GM19240 (cell line): ENCODE data around the gene PSEN2.

Source experiments
- DNase-seq: peaks from one replicate; pipeline ENCODE4 v3.0.0; 2011; ENCODE audit warnings: low spot score; ENCODE audit not compliant: insufficient read length

The PSEN2 gene

DNA sequence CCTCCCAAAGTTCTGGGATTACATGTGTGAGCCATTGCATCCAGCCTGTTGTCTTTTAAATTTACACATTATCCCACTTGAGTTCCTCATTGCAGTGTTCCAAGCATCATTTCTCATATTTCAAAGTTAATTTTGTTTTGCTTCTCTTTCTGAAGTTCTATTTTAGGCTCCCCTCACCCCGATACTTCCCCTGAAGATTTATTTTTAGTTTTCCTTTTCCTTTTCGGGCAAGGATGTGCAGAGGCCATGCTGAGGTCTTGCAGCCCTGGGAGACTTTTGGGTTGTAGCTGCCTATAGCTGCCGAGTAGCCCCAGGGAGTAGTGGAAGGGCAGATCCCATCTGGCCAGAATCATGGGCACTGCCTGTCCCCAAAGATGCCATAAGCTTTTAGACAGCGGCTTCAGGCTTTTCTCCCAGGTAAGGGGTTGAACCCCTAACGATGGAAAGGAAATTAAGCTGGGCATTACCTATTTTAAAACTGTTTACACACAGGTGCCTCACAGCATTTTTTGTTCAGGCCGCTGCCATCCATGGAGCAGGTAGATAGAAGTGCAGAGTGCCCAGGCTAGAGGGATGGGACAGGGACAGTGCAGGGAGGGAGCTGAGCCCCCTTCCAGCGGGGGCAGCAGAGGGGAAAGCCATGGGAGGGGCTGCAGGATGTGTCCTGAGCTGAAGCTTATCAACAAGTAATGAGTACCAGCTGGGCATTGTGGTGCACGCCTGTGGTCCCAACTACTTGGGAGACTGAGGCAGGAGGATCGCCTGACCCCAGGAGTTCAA lies 15.9 kb downstream of the PSEN2 start:
- no peak for DNase-seq

DNA sequence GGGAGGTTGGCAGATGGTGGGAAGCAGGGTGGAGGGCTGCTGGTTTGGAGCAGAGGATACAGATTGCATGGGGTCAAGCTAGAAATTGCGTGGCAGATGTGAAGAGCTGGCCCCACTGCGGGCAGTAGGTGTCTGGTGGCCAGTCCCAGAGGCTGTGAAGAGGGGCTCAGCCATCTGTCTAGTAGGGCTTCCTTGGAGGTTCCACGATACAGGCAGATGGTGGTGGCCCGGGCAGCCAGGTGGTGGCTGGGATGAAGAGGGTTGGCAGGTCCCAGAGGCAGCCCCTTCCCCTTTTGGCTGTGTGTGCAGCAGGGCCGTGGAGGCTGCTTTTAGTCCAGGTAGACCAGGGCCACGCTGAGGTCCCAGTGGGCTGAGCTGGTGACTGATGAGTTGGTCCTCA lies 16.6 kb downstream of the PSEN2 start:
- DNase-seq, result no peak

DNA sequence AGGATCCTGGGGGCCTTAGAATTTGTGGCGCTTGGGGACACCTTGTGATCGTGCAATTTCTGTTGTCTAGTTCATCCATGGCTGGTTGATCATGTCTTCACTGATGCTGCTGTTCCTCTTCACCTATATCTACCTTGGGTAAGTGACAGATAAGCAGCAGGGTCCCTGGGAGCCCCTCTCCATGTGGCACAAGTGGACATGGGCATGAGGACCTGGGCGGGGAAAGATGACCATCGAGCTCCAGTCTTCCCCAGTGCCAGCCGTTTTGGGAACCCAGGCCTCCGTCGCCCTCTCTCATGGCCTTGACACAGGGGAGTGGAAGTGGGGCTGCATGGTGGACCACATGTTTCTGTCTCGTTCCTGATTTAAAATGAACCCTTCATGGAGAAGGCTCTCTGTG lies 17.6 kb downstream of the PSEN2 start:
- DNase-seq, result no peak

DNA sequence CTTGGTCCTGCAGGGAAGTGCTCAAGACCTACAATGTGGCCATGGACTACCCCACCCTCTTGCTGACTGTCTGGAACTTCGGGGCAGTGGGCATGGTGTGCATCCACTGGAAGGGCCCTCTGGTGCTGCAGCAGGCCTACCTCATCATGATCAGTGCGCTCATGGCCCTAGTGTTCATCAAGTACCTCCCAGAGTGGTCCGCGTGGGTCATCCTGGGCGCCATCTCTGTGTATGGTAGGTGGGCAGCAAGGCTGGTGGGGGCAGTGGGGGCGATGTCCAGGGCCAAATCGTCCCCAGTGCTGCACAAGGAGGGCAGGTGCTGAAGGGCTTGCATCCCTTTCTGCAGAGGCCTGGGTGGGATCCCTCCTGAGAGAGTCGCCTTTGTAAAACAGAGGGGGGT lies 18.4 kb downstream of the PSEN2 start:
- no peak for DNase-seq

DNA sequence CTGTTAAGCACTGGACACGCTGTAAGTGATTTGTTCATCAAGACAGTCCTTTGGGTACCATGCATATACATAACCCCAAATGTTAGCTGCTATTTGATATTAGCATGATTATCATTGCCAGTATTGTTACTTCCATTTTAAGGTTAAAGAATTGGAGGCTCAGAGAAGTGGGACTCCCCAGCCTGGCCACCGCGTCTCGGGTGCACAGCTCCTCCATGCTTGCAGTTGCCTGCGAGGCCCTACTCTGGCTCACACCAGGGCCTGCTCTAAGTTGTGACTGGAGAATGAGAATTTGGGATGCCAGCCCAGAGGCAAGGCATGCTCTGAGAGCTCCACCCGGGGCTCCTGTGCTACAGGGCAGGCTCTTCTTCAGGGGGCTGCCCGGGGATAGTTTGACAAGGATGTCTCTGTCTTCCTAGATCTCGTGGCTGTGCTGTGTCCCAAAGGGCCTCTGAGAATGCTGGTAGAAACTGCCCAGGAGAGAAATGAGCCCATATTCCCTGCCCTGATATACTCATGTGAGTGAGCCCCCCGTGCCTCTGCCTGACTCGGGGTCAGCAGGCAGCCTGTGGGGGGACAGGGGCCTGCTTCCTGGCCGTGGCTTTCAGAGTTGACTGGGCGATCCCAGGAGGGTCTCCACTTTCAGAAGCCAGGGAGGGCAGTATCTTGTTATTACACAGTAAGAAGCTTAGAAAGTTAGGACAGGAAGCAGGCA lies 19.4 kb downstream of the PSEN2 start:
- DNase-seq, result no peak

DNA sequence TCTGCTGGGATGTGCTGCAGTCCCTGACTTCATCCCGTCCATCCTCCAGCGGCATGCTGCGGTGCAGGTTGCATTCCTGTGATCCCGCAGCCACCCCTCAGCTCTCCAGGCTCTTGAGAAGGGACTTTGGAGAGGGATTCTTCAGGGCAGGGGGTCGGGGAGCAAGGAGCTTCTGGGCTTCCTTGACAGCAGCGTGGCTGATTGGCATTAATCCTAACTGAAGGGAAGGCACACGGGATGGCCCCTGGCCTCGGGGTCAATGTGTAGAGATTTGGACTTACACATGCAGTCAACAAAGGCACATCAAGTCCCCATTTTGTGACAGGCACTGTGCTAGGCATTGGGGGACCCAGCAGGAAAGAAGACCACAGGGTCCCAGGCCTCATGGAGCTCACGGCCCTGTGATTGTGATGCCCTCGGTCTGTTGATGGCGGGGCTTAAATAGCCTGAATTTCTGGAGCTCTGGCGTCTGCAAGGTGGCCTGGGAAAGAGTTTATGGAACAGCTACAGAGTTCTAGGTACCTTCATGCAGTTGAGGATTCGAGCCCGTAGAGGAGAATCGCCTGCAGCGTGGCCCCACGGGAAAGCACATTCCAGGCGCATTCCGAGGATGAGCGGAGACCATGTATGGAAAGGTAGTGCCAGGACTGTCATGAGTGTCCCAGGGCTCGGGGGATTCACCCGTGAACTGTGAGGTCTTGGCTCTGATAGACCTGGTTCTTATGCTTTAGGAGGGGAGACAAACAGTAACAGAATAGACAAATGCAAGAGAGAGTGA lies 20.1 kb downstream of the PSEN2 start:
- no peak for DNase-seq

DNA sequence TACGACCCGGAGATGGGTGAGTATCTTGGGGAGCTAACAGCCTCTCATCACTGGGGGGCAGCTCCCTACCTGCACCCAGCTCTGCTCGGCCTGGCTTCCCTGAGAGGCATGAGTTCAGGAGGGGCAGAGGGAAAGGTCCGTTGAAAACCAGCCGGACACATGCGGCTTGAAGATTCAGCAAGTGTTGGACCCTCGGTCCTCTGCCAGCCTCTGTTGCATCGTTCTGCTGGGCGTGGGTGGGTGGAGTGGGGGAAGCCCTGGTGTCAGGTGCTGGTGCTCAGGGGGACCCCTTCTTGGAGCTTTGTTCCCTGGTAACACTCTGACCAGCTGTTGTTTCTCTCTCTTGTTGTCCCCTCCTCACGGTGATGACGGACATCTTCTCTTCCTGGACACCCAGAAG lies 20.9 kb downstream of the PSEN2 start:
- DNase-seq, result no peak

DNA sequence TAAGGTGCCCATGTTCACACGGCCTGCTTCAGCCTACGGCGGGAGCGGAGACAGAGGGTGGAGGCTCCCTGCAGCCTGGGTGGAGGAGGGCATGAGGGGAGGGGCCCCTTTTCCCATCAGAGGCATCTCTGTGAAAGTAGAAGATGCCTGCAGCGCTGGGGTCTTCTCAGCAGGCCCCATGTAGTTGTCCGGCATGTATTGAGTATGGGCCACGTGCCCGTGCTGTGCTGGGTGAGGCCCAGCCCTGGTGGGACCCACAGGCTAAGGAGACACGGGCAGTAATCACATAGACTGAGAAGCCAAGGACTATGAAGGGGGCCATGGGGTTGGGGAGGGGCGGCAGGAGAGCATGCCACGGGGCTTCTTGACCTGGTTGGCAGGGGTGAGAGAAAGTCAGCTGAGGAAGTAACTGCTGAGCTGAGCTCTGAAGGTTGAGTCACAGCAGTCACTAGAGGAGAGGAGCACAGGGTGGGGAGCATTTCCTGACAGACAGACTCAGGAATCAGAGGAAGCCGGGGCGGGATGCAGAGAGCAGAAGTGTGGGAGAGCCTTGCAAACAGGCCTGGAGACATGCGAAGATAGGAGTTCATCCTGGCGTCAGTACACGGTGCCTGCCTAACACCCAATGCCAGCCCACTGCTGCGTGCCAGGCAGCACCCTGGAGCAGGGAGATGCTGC lies 21.6 kb downstream of the PSEN2 start:
- DNase-seq, result no peak

DNA sequence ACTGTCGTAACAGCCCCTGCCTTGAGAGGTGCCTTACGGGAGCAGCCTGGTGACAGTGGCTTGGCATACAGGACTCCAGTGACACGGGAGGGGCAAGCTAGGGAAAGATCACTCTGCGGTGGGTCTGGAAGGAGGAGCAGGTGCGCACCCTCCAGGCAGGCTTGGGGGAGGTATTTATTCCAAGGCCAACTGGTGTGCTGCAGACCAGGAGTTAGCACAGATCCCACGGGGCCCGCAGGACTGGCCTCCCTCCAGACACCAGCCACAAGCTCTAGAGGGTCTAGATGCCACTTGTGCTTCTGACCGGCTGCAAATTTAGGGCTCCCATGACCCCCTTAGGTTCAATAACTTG lies 22.1 kb downstream of the PSEN2 start:
- no peak for DNase-seq

DNA sequence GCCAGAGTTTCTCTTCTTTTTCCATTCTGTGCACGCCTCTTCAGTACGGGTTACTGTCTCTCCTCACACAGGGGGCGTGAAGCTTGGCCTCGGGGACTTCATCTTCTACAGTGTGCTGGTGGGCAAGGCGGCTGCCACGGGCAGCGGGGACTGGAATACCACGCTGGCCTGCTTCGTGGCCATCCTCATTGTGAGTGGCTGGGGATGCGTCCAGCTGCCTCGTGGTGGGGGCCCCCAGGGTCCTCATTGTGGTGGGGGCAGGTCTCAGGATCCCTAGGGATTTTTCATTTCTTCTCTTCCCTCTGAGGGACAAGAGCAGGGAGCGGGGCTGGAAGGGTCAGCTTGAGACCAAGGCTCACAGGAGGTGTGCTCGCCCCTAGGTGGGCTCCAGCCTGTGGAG lies 23.5 kb downstream of the PSEN2 start:
- DNase-seq, result no peak

DNA sequence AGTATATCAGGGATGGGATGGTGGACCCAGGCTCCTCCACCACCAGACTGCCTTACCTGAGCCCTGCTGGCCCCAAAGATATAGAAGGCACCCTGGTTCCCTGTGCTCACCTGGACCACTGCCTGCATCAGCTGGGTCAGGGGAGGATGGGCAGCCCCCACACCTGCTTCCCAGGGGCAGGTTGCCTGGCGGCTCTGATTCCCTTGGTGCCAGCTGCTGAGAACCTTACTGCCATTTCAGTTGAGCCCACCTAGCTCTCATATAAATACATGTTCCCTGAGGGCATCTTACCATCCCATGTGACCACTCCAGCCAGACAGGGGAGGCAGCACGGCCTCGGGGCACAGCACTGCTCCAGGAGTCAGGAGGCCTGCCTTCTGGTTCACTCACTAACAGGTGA lies 24.4 kb downstream of the PSEN2 start:
- no peak for DNase-seq

DNA sequence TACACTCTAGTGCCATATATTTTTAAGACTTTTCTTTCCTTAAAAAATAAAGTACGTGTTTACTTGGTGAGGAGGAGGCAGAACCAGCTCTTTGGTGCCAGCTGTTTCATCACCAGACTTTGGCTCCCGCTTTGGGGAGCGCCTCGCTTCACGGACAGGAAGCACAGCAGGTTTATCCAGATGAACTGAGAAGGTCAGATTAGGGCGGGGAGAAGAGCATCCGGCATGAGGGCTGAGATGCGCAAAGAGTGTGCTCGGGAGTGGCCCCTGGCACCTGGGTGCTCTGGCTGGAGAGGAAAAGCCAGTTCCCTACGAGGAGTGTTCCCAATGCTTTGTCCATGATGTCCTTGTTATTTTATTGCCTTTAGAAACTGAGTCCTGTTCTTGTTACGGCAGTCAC lies 25.2 kb downstream of the PSEN2 start:
- no peak for DNase-seq

DNA sequence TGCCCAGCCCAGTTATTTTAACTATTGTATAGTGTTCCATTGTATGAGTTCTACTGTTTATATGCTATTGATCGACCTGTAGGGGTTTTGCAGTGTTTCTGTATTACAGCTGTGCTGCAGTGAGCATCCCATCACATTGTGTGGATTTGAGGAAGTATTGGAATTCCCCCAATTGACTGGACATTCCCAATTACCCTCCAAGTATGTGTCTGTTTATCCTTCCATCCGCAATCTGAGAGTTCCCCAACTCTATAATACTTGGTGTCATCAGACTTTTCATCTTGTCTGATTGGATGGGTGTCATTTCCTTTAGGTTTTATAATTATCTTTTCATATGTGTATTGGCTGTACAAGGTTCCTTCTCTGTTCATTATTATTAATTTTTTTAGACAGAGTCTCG lies 27.8 kb downstream of the PSEN2 start:
- DNase-seq, result no peak

DNA sequence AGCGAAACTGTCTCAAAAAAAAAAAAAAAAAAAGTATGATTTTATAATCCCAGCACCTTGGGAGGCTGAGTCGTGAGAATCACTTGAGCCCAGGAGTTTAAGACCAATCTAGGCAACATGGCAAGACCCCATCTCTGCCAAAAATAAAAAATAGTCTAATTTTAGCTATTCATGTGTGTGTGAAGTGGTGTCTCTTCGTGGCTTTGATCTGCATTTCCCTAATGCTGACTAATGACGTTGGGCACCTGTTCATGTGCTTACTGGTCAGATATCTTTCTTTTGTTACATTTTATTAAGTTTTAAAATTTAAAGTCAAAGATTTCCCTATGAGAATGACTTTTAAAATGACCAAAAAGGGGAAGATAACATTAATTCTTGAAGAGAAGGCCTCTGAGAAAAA lies 31.0 kb downstream of the PSEN2 start:
- DNase-seq, result no peak

DNA sequence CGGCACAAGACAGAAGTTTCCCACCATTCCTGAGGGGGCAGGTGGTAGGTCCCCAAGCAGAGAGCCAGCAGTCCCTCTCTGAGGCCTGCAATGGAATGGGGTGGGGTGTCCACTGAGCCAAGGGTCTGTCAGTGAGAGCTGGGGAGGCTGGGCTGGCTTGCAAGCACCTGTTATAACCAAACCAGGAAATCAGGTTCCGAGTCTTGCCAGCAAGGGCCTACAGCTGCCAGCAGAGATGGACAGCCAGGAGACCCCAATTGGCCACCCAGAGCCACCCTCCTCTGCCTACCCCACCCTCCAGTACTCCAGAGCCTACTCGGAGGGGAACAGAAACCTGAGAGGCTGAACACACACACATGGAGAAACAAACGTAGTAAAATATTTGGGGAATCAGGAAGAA lies 32.2 kb downstream of the PSEN2 start:
- no peak for DNase-seq

DNA sequence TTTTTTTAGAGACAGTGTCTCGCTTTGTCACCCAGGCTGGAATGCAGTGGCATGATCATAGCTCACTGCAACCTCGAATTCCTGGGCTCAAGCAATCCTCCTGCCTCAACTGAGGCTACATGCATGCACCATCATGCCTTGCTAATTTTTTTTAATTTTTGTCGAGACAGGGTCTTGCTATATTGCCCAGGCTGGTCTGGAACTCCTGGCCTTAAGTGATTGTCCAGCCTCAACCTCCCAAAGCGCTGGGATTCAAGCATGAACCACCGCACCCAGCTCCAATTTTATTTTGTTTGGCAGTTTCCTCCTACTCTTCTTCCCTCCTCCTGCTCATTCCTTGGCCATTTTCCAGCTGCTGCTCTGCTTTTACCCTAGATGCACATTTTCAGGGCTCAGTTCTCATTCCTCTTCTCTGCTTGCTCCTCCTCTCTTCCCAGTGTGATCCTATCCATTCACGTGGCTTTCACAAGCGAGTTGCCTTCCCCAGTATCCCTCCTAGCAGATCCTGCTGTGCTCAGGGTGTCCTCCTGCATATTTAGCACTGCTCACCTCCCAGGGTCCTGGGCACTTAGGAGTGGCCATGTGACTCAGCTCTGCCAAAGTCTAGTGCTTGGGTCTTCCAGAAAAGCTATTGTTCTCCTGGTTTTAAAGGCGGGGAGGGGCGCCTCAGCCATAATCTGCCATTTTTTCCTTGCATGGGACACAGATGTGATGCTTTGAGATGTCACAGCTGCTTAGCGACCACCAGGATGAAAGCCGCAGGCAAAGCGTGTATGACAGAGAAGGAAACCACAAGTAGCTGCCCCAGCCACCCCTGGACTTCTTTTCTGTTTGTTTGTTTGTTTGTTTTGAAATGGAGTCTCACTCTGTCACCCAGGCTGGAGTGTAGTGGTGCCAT lies 33.7 kb downstream of the PSEN2 start:
- DNase-seq, result no peak

DNA sequence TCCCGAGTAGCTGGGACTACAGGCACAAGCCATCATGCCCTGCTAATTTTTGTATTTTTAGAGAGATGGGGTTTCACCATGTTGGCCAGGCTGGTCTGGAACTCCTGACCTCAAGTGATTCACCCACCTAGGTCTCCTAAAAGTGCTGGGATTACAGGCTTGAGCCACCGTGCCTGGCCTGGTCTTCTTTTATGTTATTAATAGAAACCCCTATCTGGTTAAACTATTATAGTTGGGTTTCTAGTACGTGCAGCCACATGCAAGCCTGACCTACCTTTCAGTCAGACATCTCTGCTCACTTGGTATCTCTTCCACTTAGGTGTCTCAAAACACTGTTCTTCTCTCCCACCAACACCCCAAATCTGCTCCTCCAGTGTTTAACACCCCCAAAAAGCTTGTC lies 34.4 kb downstream of the PSEN2 start:
- no peak for DNase-seq

DNA sequence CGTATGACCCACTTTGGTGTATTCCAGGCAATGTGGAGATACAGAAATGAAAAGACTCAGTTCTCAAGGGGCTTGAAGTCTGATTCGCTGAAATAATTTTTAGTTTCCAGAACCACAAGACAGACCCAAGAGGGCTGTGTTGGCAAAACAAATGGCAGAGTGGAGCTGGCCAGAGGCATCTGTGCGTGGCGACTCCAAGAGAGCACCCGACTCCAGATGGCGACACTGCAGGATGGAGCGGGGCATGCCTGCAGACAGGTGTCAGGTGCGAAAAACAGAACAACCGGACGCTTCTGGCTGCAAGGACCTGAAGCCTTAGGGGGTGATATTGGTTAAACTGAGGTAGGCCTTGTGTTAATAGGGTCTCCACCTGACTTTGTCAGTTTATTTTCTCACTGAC lies 38.0 kb downstream of the PSEN2 start:
- no peak for DNase-seq

DNA sequence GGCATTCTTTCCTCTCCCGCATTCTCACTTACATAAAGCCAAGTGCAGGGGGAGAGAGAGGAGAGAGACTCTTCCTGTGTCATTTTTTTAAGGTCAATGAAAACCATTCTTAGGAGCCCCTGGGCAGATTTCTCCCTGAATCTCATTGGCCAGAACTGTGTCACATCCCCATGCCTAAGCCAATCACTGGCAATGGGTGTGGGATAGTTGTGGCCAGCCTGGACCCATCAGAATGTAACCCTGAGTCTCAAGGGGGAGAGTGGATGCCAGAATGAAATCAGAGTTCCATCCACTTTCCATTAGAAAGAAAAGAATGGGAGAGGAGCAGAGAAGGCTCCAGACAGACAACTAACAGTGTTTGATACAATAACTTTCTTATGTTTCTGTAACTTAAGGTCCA lies 38.5 kb downstream of the PSEN2 start:
- no peak for DNase-seq

DNA sequence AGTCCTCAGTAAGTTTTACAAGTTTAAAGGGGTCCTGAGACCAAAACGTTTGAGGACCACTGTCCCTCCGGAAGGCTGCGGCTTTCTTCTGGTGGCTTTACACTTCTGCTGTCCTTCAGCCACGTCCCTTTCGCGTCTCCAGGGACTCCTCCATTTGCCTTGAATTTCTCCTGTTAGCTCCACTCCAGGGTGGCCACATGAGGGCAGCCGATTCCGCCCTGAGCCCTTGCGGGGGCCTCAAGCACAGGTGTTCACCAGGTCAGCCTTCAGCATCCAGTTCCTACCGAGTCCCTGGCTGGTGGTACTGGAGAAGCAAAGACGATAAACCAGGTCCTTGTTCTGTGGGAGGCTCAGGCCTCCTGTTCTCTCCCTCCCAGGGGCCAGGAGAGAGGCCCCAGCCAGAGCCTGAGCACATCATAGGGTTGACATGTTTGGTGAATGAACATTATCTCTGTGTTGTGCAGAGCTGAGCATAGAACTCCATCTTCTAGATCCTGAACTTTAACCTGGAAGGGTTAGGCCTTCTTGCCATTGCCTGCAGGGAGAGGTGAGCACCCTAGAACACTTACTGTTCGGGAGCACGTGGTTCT lies 42.3 kb downstream of the PSEN2 start:
- DNase-seq, result peak; percentile 41

DNA sequence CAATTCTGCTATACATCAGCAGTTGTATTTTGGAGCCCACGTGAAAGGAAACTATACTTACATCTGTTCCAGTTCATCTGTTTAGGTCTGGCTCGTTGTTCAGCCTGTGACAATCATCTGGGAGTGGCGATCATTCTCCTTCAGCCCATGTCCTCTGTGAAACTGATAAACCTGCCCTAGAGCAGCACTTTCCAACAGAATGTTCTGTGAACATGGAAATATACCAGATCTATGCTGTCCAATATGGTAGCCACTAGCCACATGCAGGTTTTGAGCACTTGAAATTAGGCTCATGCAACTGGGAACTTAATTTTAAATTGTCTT lies 45.2 kb downstream of the PSEN2 start:
- DNase-seq, result no peak
